Measurements from ENCODE around the gene PFDN4. TPM values are rescaled to one million over a fixed set of nuclear protein-coding genes. Genes with fewer than 3 reads are reported as not detected.

Gene PFDN4
- polyA plus RNA-seq, 1 donor from 2014 or later, result 512 TPM

DNA sequence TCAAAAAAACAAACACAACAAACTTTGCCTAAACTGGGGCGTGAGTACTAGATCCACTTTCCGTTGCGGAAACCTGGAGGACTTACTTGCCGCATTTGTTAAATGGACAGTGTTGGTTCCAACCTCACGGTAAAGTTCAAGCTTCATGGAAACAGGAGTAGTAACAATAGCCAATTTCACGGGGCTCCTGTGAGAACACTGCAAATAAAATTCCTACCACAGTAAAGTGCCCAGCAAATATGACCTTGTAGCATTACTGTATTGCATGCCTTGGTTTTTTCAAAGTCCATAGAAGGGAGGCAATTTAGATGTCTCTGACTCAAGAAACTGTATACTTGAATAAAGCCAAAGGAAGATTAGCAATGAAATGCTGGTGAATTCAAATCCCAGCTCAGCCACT, 30.5 kb upstream of the PFDN4 start:
- Histone ChIP-seq H4K20me1 (ENCODE audit: insufficient read depth) (no peaks in the 10 kb centered on the region), H3K4me3 (ENCODE audit: low read length) (no peak overlapping the region), H3K4me2 (ENCODE audit: low read length) (no peak overlapping the region), H3K79me2 (replicated peaks; ENCODE audit: insufficient read depth, low read length) (no peaks in the 10 kb centered on the region), H2AFZ (ENCODE audit: low read depth, low read length) (no peak overlapping the region), H3K27ac (ENCODE audit: low read length) (no peak overlapping the region), H3K9ac (ENCODE audit: low read length) (no peak overlapping the region), H3F3A (ENCODE audit: insufficient read depth, low read length, poor library complexity, severe bottlenecking) (no peaks in the 10 kb centered on the region), H3K36me3 (ENCODE audit: insufficient read depth, low read length) (no peaks in the 10 kb centered on the region), H3K27me3 (ENCODE audit: insufficient read depth, low read depth, low read length) (peaks cover 39% of the 10 kb centered on the region), H3K9me3 (ENCODE audit: low read length) (no peaks in the 10 kb centered on the region), H3K9me2 (ENCODE audit: insufficient read depth, low read length) (no peaks in the 10 kb centered on the region)
- TF ChIP-seq, protein P1, sequence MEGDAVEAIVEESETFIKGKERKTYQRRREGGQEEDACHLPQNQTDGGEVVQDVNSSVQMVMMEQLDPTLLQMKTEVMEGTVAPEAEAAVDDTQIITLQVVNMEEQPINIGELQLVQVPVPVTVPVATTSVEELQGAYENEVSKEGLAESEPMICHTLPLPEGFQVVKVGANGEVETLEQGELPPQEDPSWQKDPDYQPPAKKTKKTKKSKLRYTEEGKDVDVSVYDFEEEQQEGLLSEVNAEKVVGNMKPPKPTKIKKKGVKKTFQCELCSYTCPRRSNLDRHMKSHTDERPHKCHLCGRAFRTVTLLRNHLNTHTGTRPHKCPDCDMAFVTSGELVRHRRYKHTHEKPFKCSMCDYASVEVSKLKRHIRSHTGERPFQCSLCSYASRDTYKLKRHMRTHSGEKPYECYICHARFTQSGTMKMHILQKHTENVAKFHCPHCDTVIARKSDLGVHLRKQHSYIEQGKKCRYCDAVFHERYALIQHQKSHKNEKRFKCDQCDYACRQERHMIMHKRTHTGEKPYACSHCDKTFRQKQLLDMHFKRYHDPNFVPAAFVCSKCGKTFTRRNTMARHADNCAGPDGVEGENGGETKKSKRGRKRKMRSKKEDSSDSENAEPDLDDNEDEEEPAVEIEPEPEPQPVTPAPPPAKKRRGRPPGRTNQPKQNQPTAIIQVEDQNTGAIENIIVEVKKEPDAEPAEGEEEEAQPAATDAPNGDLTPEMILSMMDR (IDR thresholded peaks at IDR 0.05; ENCODE audit: poor library complexity, severe bottlenecking), result no peak
- TF ChIP-seq, protein P2, sequence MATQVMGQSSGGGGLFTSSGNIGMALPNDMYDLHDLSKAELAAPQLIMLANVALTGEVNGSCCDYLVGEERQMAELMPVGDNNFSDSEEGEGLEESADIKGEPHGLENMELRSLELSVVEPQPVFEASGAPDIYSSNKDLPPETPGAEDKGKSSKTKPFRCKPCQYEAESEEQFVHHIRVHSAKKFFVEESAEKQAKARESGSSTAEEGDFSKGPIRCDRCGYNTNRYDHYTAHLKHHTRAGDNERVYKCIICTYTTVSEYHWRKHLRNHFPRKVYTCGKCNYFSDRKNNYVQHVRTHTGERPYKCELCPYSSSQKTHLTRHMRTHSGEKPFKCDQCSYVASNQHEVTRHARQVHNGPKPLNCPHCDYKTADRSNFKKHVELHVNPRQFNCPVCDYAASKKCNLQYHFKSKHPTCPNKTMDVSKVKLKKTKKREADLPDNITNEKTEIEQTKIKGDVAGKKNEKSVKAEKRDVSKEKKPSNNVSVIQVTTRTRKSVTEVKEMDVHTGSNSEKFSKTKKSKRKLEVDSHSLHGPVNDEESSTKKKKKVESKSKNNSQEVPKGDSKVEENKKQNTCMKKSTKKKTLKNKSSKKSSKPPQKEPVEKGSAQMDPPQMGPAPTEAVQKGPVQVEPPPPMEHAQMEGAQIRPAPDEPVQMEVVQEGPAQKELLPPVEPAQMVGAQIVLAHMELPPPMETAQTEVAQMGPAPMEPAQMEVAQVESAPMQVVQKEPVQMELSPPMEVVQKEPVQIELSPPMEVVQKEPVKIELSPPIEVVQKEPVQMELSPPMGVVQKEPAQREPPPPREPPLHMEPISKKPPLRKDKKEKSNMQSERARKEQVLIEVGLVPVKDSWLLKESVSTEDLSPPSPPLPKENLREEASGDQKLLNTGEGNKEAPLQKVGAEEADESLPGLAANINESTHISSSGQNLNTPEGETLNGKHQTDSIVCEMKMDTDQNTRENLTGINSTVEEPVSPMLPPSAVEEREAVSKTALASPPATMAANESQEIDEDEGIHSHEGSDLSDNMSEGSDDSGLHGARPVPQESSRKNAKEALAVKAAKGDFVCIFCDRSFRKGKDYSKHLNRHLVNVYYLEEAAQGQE (IDR thresholded peaks at IDR 0.05; ENCODE audit: borderline replicate concordance), result no peak
- no peak for TF ChIP-seq POLR2AphosphoS5 (IDR thresholded peaks at IDR 0.05)
- TF ChIP-seq TAF1 (IDR thresholded peaks at IDR 0.05; ENCODE audit: low read depth), result no peak
- no peak for TF ChIP-seq SMC3 (conservative IDR thresholded peaks at IDR 0.05; ENCODE audit: poor library complexity)
- no peak for TF ChIP-seq EP300 (conservative IDR thresholded peaks at IDR 0.05; ENCODE audit: poor library complexity, severe bottlenecking)
- no peak for TF ChIP-seq EZH2 (IDR thresholded peaks at IDR 0.05; ENCODE audit: borderline replicate concordance, insufficient read depth, low read length, poor library complexity, severe bottlenecking)
- no peak for TF ChIP-seq RAD21 (conservative IDR thresholded peaks at IDR 0.05)
- TF ChIP-seq MXI1 (conservative IDR thresholded peaks at IDR 0.05; ENCODE audit: poor library complexity, severe bottlenecking), result no peak

DNA sequence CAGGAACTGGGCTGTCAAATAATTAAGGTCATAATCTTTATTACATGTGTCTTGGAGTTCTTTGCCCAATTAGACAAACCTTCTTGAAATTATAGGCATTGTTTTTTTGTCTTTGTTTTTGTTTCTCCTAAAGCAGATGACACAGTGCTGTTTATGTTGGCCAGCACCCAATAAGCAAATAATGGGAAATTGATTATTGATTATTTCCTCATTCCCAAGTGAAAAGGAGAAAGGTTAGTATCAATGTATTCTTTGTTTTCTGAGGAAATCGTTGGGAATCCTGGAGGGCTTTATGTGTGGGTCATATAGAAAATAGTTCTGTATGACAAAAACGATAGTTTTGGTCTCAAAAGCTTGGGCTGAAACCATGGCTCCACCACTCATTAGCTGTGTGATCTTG, 29.6 kb upstream of the PFDN4 start:
- peaks cover 30% of the 10 kb centered on the region for H3K27me3 ChIP-seq (ENCODE audit: insufficient read depth, low read depth, low read length)
- no peaks in the 10 kb centered on the region for H3K79me2 ChIP-seq (replicated peaks; ENCODE audit: insufficient read depth, low read length)
- H3K9ac ChIP-seq (ENCODE audit: low read length), result no peak overlapping the region
- no peaks in the 10 kb centered on the region for H3K36me3 ChIP-seq (ENCODE audit: insufficient read depth, low read length)
- no peak overlapping the region for H3K4me3 ChIP-seq (ENCODE audit: low read length)
- H2AFZ ChIP-seq (ENCODE audit: low read depth, low read length), result no peak overlapping the region
- no peak overlapping the region for H3K27ac ChIP-seq (ENCODE audit: low read length)
- TF ChIP-seq SMC3 (conservative IDR thresholded peaks at IDR 0.05; ENCODE audit: poor library complexity) (no peak), TAF1 (IDR thresholded peaks at IDR 0.05; ENCODE audit: low read depth) (no peak), EZH2 (IDR thresholded peaks at IDR 0.05; ENCODE audit: borderline replicate concordance, insufficient read depth, low read length, poor library complexity, severe bottlenecking) (no peak), RAD21 (conservative IDR thresholded peaks at IDR 0.05) (no peak), MXI1 (conservative IDR thresholded peaks at IDR 0.05; ENCODE audit: poor library complexity, severe bottlenecking) (no peak), EP300 (conservative IDR thresholded peaks at IDR 0.05; ENCODE audit: poor library complexity, severe bottlenecking) (no peak), POLR2AphosphoS5 (IDR thresholded peaks at IDR 0.05) (no peak)
- TF ChIP-seq, protein P1 (IDR thresholded peaks at IDR 0.05; ENCODE audit: poor library complexity, severe bottlenecking), result no peak
- TF ChIP-seq, protein P2 (IDR thresholded peaks at IDR 0.05; ENCODE audit: borderline replicate concordance), result no peak
- no peaks in the 10 kb centered on the region for H3F3A ChIP-seq (ENCODE audit: insufficient read depth, low read length, poor library complexity, severe bottlenecking)
- H4K20me1 ChIP-seq (ENCODE audit: insufficient read depth), result no peaks in the 10 kb centered on the region
- H3K9me2 ChIP-seq (ENCODE audit: insufficient read depth, low read length), result no peaks in the 10 kb centered on the region
- no peak overlapping the region for H3K4me2 ChIP-seq (ENCODE audit: low read length)
- H3K9me3 ChIP-seq (ENCODE audit: low read length), result no peaks in the 10 kb centered on the region

All from neural cell (in vitro differentiated cells).